K562 (cell line): ENCODE results near the gene RAI2. TPM values are rescaled to one million over a fixed set of nuclear protein-coding genes. Genes with fewer than 3 reads are reported as not detected.

Source experiments
- ATAC-seq: fragments of 200-7000 bp; cut with Tn5 transposase; 3 replicates; pipeline ENCODE4 v1.9.1; 2020; ENCODE audit warnings: moderate library complexity
- BruUV-seq: library from RNA; stranded (reverse); fragments of 400-500 nt; replicated peaks from 2 replicates; lab custom pipeline; 2021; lab: Mats Ljungman, UMichigan
- CTCF ChIA-PET: fragments of 300-600 bp; formaldehyde crosslinking; extraction: SDS; loops from one replicate; lab custom pipeline; 2021; ENCODE audit warnings: low intra/inter-chr PET ratio; lab: Yijun Ruan, JAX
- POLR2A ChIA-PET: fragments of 300-600, 350-650 bp; sonication (Branson Sonifier 250); formaldehyde crosslinking; extraction: SDS; loops from one replicate; lab custom pipeline; 2021; ENCODE audit warnings: antibody characterized with exemption, inconsistent platforms; lab: Yijun Ruan, JAX
- DNase-seq, 4 experiments: peaks; one replicate each; pipeline versions ENCODE4 v3.0.0 to v3.0.0-alpha.2; 2011 to 2018; ENCODE audit warnings: low spot score in 3 of 4, mixed read lengths in 3 of 4; ENCODE audit errors: extremely low read depth in 1 of 4
- FAIRE-seq: peaks from 2 replicates; lab custom pipeline; 2011; peaks lifted over from hg19 to GRCh38; lab: Jason Lieb, UNC
- H2AFZ ChIP-seq: 2 replicates; pipeline ENCODE4 v1.6.0; 2011; ENCODE audit warnings: low read depth, low read length, control low read depth, inconsistent platforms
- H3K27ac ChIP-seq: fragments of 200-600 bp; 3 replicates; pipeline ENCODE4 v1.8.0; 2011; ENCODE audit warnings: low read depth, mild to moderate bottlenecking, control low read depth, inconsistent platforms, low read length, moderate library complexity, mixed read lengths; ENCODE audit errors: extremely low read depth
- H3K27me3 ChIP-seq, 2 experiments: fragments of 300-600 bp in 1 of 2; 2 replicates in 1 of 2; 3 replicates in 1 of 2; pipeline versions ENCODE4 v1.6.0 to v1.8.0; 2011; ENCODE audit warnings: inconsistent platforms in 2 of 2, low read length in 2 of 2, mild to moderate bottlenecking in 1 of 2, mixed read lengths in 1 of 2, moderate library complexity in 1 of 2; ENCODE audit not compliant: control insufficient read depth in 2 of 2, insufficient read depth in 2 of 2
- H3K36me3 ChIP-seq: fragments of 300-600 bp; 3 replicates; pipeline ENCODE4 v1.8.0; 2011; ENCODE audit warnings: mild to moderate bottlenecking, low read length, inconsistent platforms; ENCODE audit not compliant: control insufficient read depth, insufficient read depth
- H3K4me1 ChIP-seq, 2 experiments: fragments of 200-600 bp in 1 of 2; replicated peaks in 1 of 2; 2 replicates in 1 of 2; 3 replicates in 1 of 2; pipeline versions ENCODE4 v1.5.1 to v1.8.0; 2011; ENCODE audit warnings: inconsistent platforms in 2 of 2, low read length in 2 of 2, mild to moderate bottlenecking in 1 of 2, mixed read lengths in 1 of 2, moderate library complexity in 1 of 2; ENCODE audit not compliant: control insufficient read depth in 2 of 2, insufficient read depth in 2 of 2
- H3K4me2 ChIP-seq: 2 replicates; pipeline ENCODE4 v1.6.1; 2011; ENCODE audit warnings: low read length, control low read depth, inconsistent platforms, mixed read lengths; ENCODE audit not compliant: insufficient read depth
- H3K4me3 ChIP-seq: fragments of 200-600 bp; sonication (generic), shearing (Covaris generic); 2 replicates; pipeline ENCODE4 v1.5.1; 2016; ENCODE audit warnings: control low read depth, inconsistent platforms
- H3K79me2 ChIP-seq: fragments of 200-600 bp; 3 replicates; pipeline ENCODE4 v1.8.0; 2011; ENCODE audit warnings: low read length, inconsistent platforms; ENCODE audit not compliant: control insufficient read depth, insufficient read depth
- H3K9ac ChIP-seq, 2 experiments: 2 replicates each; pipeline versions ENCODE4 v1.6.0 to v1.6.1; 2011; ENCODE audit warnings: low read depth in 2 of 2, low read length in 2 of 2, control low read depth in 1 of 2, inconsistent platforms in 1 of 2, mild to moderate bottlenecking in 1 of 2, mixed read lengths in 1 of 2; ENCODE audit not compliant: insufficient read depth in 1 of 2
- H3K9me1 ChIP-seq: one replicate; pipeline ENCODE4 v1.6.0; 2011; ENCODE audit warnings: inconsistent platforms, mild to moderate bottlenecking, low read length, moderate library complexity; ENCODE audit not compliant: control insufficient read depth, insufficient read depth
- H3K9me3 ChIP-seq: replicated peaks from 2 replicates; pipeline ENCODE4 v1.5.1; 2011; ENCODE audit warnings: low read depth, low read length, inconsistent platforms; ENCODE audit not compliant: control insufficient read depth, insufficient read depth
- H4K20me1 ChIP-seq: replicated peaks from 2 replicates; pipeline ENCODE4 v1.6.1; 2011; ENCODE audit warnings: low read length, inconsistent platforms, mixed read lengths; ENCODE audit not compliant: control insufficient read depth, insufficient read depth
- ARNT ChIP-seq, 2 experiments: fragments of 450-650 bp; IDR thresholded peaks; 2 replicates each; pipeline ENCODE4 v1.6.1; 2016; ENCODE audit warnings: mild to moderate bottlenecking in 1 of 2
- COPS2 ChIP-seq: fragments of 450-650 bp; conservative IDR thresholded peaks from 2 replicates; pipeline ENCODE4 v1.6.1; 2016; ENCODE audit warnings: mild to moderate bottlenecking, moderate library complexity
- CREBBP ChIP-seq: IDR thresholded peaks from one replicate; pipeline ENCODE4 v1.6.1; 2012; ENCODE audit warnings: low read depth, mild to moderate bottlenecking, control low read depth, inconsistent platforms, low read length
- EWSR1 ChIP-seq: fragments of 450-650 bp; IDR thresholded peaks from 2 replicates; pipeline ENCODE4 v1.6.1; 2018; ENCODE audit warnings: borderline replicate concordance, mild to moderate bottlenecking, low read depth, moderate library complexity; ENCODE audit not compliant: partially characterized antibody
- GABPB1 ChIP-seq: sonication (generic); formaldehyde crosslinking; IDR thresholded peaks from 2 replicates; pipeline ENCODE4 v1.8.0; 2022; ENCODE audit warnings: mild to moderate bottlenecking, missing genetic modification reagents
- HMG20A ChIP-seq: fragments of 450-650 bp; formaldehyde crosslinking; conservative IDR thresholded peaks from 2 replicates; pipeline ENCODE4 v1.4.0; 2020; ENCODE audit warnings: mild to moderate bottlenecking, mixed read lengths
- KLF10 ChIP-seq: fragments of 250-450 bp; sonication (Bioruptor Pico); IDR thresholded peaks from 2 replicates; pipeline ENCODE4 v1.6.1; 2021; ENCODE audit warnings: matching md5 sums
- MTF1 ChIP-seq: fragments of 250-450 bp; sonication (Bioruptor Pico); IDR thresholded peaks from 2 replicates; pipeline ENCODE4 v1.9.0; 2021; ENCODE audit warnings: moderate library complexity, mild to moderate bottlenecking, inconsistent platforms, borderline replicate concordance
- NFIX ChIP-seq: fragments of 250-450 bp; sonication (Bioruptor Pico); IDR thresholded peaks from 2 replicates; pipeline ENCODE4 v1.4.0; 2020; ENCODE audit warnings: low read depth, mild to moderate bottlenecking, moderate library complexity
- NRF1 ChIP-seq, 2 experiments: fragments of 450-650 bp; IDR thresholded peaks in 1 of 2; conservative IDR thresholded peaks in 1 of 2; 2 replicates each; pipeline ENCODE4 v1.6.1; 2014; ENCODE audit warnings: mild to moderate bottlenecking in 2 of 2
- RB1 ChIP-seq: fragments of 450-650 bp; IDR thresholded peaks from 2 replicates; pipeline ENCODE4 v1.6.1; 2017; ENCODE audit warnings: low read depth, mild to moderate bottlenecking
- SLC30A9 ChIP-seq: fragments of 250-450 bp; sonication (Bioruptor Pico); IDR thresholded peaks from 2 replicates; pipeline ENCODE4 v1.8.0; 2022; ENCODE audit warnings: mild to moderate bottlenecking, moderate library complexity
- YBX1 ChIP-seq: fragments of 450-650 bp; IDR thresholded peaks from 2 replicates; pipeline ENCODE4 v1.7.1; 2016; ENCODE audit warnings: mild to moderate bottlenecking
- ZNF282 ChIP-seq: sonication (generic); formaldehyde crosslinking; IDR thresholded peaks from 2 replicates; pipeline ENCODE4 v1.8.1; 2023; ENCODE audit warnings: missing genetic modification reagents
- ZNF384 ChIP-seq: IDR thresholded peaks from 2 replicates; pipeline ENCODE4 v1.6.1; 2012; ENCODE audit warnings: low read depth, low read length, improper control_type of control experiment
- ZSCAN29 ChIP-seq: fragments of 450-650 bp; IDR thresholded peaks from 2 replicates; pipeline ENCODE4 v1.6.1; 2017
- WGBS: fragments of 100-300 bp; shearing (Covaris generic); methylation state at CpG from one replicate; pipeline ENCODE4 v1.1.6; 2016; ENCODE audit warnings: low coverage, mixed read lengths; ENCODE audit not compliant: insufficient coverage; ENCODE audit errors: missing lambda C conversion rate; 5-methylcytosine and 5-hydroxymethylcytosine counted together
- in situ Hi-C: fragments of 300-500 bp; cut with MboI; formaldehyde crosslinking; loops from 4 replicates; pipeline ENCODE4 v1.15.0; 2018; ENCODE audit warnings: inconsistent platforms, mixed read lengths
- intact Hi-C: fragments of 100-400 bp; cut with micrococcal nuclease; formaldehyde crosslinking; loops from 2 replicates; pipeline ENCODE4 v1.14.2; 2022
- polyA plus RNA-seq, 8 experiments: library from polyadenylated mRNA; depleted of rRNA in 4 of 8; stranded (reverse) in 5 of 8; unstranded in 3 of 8; fragments of >200 nt; fragmentation: Nextera tagmentation in 2 of 8; fragmentation: Illumina TruSeq in 1 of 8; extraction: Ambion mirVana in 2 of 8; extraction: Trizol in 1 of 8; gene quantifications; 2 replicates each; pipeline versions ENCODE4 v1.2.1 to v1.2.3, GENCODE V29; 2011 to 2014; ENCODE audit warnings: inconsistent platforms in 1 of 8, missing spikeins in 1 of 8
- total RNA-seq, 7 experiments: library from RNA; depleted of rRNA in 6 of 7; stranded (reverse); fragments of >200 nt in 6 of 7; fragmentation: Illumina TruSeq in 2 of 7; extraction: Trizol in 2 of 7; gene quantifications; 2 replicates each; pipeline versions ENCODE4 v1.2.1 to v1.2.3, GENCODE V29; 2011 to 2021; ENCODE audit warnings: low replicate concordance in 1 of 7
- TF ChIP-seq, protein P1 (sequence below): fragments of 450-650 bp; IDR thresholded peaks from 2 replicates; pipeline ENCODE4 v1.6.1; 2016; ENCODE audit warnings: low read depth, mild to moderate bottlenecking, moderate library complexity

Gene RAI2
- total and polyA plus RNA-seq, 9 of the 15 experiments (the other 6 are each of a cell fraction or from before 2014, with no cell fraction given): not detected

DNA sequence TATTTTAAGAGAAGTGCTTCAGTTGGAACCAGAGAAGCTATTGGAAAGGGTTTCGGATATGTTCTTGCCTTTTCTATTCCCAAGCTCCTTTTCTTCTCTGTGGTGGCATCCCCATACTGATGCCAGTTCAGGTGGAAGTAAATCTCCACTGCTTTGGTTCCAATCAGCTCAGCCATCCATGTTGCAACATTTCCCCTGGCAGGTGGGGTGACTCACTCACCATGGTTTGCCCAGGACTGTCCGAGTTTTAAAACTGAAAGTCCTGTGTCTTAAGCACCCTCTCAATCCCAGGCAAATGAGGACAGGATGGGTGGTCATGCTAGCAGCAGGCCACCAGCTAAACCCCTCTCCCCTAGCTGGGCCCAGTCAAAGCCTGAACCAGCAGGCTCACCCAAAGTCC, 15.1 kb downstream of the RAI2 start:
- BruUV-seq: no TSS peak
- CTCF ChIA-PET: no interaction called here

DNA sequence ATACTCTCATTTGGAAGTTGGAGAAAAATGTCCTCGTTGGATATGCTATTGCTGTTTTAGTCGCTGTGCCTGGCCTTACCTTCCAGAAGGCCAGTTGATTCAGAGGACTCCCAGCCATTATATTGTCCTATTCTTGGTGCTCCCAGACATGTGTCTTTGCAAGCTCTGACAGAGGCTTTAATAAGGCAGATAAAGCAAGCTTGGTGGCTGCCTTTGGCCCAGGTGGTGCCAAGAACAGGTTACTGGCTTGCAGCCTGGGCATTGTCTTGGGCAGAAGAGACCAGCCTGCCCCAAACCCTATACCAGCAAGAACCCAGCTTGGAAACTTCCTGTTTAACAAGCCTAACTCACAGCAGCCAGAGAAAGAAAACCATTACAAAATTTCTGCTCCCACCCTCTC, 16.9 kb downstream of the RAI2 start:
- 0% methylated on average over 2 of the region's 2 CpGs for WGBS
- no peaks in the 10 kb centered on the region for H3K36me3 ChIP-seq
- no peak for ATAC-seq
- TF ChIP-seq MTF1: no peak
- no peak for TF ChIP-seq YBX1
- TF ChIP-seq NFIX (CRISPR knock-in tag): no peak
- TF ChIP-seq RB1: no peak
- TF ChIP-seq KLF10 (CRISPR knock-in tag): no peak
- no peak for TF ChIP-seq SLC30A9 (CRISPR knock-in tag)
- TF ChIP-seq ZNF282 (CRISPR knock-in tag): no peak
- TF ChIP-seq HMG20A: no peak
- no peak for TF ChIP-seq EWSR1
- no peak for TF ChIP-seq ZNF384
- no peak for TF ChIP-seq ZSCAN29
- TF ChIP-seq GABPB1 (CRISPR knock-in tag): no peak
- intact Hi-C loops: no loop called here
- H3K9me1 ChIP-seq: no peaks in the 10 kb centered on the region
- POLR2A ChIA-PET: interaction anchor here (0.8 kb wide), 1 partner anchor 432 kb away, joined by 3 read pairs; no protein-coding TSS in a partner anchor
- H3K4me1 ChIP-seq: no peaks in the 10 kb centered on the region
- H3K79me2 ChIP-seq: no peaks in the 10 kb centered on the region
- H3K9me3 ChIP-seq: no peaks in the 10 kb centered on the region
- H3K9ac ChIP-seq: no peak overlapping the region
- CTCF ChIA-PET: no interaction called here
- no peak overlapping the region for H3K4me3 ChIP-seq
- no TSS peak for BruUV-seq
- no peak for FAIRE-seq
- in situ Hi-C loops: no loop called here
- peaks cover 0 to 3% of the 10 kb centered on the region in 2 experiments; a peak in 1 of 5 replicates for H3K27me3 ChIP-seq
- H2AFZ ChIP-seq: no peak overlapping the region
- H3K4me2 ChIP-seq: no peak overlapping the region
- no peaks in the 10 kb centered on the region for H4K20me1 ChIP-seq
- no peak overlapping the region for H3K27ac ChIP-seq
- DNase-seq: no peak

More for the DNA sequence above, 15.1 kb downstream of the RAI2 start:
- H3K4me3 ChIP-seq: no peak overlapping the region
- POLR2A ChIA-PET: no interaction called here
- intact Hi-C loops: no loop called here
- H3K36me3 ChIP-seq: no peaks in the 10 kb centered on the region
- H3K9me1 ChIP-seq: no peaks in the 10 kb centered on the region
- H3K4me2 ChIP-seq: no peak overlapping the region
- in situ Hi-C loops: no loop called here
- H3K9me3 ChIP-seq: no peaks in the 10 kb centered on the region
- FAIRE-seq (no peak), ATAC-seq (no peak), DNase-seq (no peak)
- no peak overlapping the region for H3K27ac ChIP-seq
- H4K20me1 ChIP-seq: no peaks in the 10 kb centered on the region
- WGBS: 0% methylated on average over 2 of the region's 2 CpGs
- H3K27me3 ChIP-seq: peaks cover 0 to 3% of the 10 kb centered on the region in 2 experiments; a peak in 2 of 5 replicates
- no peak overlapping the region for H3K9ac ChIP-seq
- no peaks in the 10 kb centered on the region for H3K4me1 ChIP-seq
- no peaks in the 10 kb centered on the region for H3K79me2 ChIP-seq
- H2AFZ ChIP-seq: no peak overlapping the region
- TF ChIP-seq COPS2: no peak
- no peak for TF ChIP-seq NRF1 (conservative IDR thresholded peaks at IDR 0.05 in 1 of 2, IDR thresholded peaks at IDR 0.05 in 1 of 2)
- no peak for TF ChIP-seq ARNT (IDR thresholded peaks at IDR 0.05)
- TF ChIP-seq, protein P1, sequence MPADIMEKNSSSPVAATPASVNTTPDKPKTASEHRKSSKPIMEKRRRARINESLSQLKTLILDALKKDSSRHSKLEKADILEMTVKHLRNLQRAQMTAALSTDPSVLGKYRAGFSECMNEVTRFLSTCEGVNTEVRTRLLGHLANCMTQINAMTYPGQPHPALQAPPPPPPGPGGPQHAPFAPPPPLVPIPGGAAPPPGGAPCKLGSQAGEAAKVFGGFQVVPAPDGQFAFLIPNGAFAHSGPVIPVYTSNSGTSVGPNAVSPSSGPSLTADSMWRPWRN: no peak
- no peak for TF ChIP-seq CREBBP
- TF ChIP-seq, all 486 proteins: peak for 0
